ENCODE measurements around the gene SYTL4.

Gene SYTL4

GRCh38 chrX:100687546-100687945 lies 44.4 kb downstream of the SYTL4 start:
- DNase-seq, result no peak

- DNase-seq, result no peak
These were observed 44.8 kb downstream of the SYTL4 start for GRCh38 chrX:100687128-100687527.

GRCh38 chrX:100685997-100686305 lies 46.0 kb downstream of the SYTL4 start:
- DNase-seq, result no peak

GRCh38 chrX:100685284-100685996 lies 46.5 kb downstream of the SYTL4 start:
- peak; percentile 89 for DNase-seq

- no peak for DNase-seq
These were observed 49.0 kb downstream of the SYTL4 start for GRCh38 chrX:100682939-100683338.

GRCh38 chrX:100681599-100681998 lies 50.3 kb downstream of the SYTL4 start:
- DNase-seq, result no peak

GRCh38 chrX:100680756-100681155 lies 51.2 kb downstream of the SYTL4 start:
- DNase-seq, result no peak

- no peak for DNase-seq
These were observed 54.2 kb downstream of the SYTL4 start for GRCh38 chrX:100677611-100678181.

GRCh38 chrX:100674705-100675104 lies 57.2 kb downstream of the SYTL4 start:
- DNase-seq, result no peak

- DNase-seq, result no peak
These were observed 58.4 kb downstream of the SYTL4 start for GRCh38 chrX:100673397-100673953.

GRCh38 chrX:100672966-100673365 lies 59.0 kb downstream of the SYTL4 start:
- DNase-seq, result no peak

- DNase-seq, result no peak
These were observed 68.3 kb downstream of the SYTL4 start for GRCh38 chrX:100663642-100664041.

- no peak for DNase-seq
These were observed 69.1 kb downstream of the SYTL4 start for GRCh38 chrX:100662796-100663195.

- no peak for DNase-seq
These were observed 69.8 kb downstream of the SYTL4 start for GRCh38 chrX:100662170-100662569.

- DNase-seq, result peak; percentile 31
These were observed 72.3 kb downstream of the SYTL4 start for GRCh38 chrX:100659431-100660137.

- peak; percentile 31 for DNase-seq
These were observed 73.0 kb downstream of the SYTL4 start for GRCh38 chrX:100658941-100659381.

- peak; percentile 48 for DNase-seq
These were observed 77.7 kb downstream of the SYTL4 start for GRCh38 chrX:100654261-100654660.

- no peak for DNase-seq
These were observed 79.7 kb downstream of the SYTL4 start for GRCh38 chrX:100652266-100652665.

- no peak for DNase-seq
These were observed 81.1 kb downstream of the SYTL4 start for GRCh38 chrX:100650841-100651240.

GRCh38 chrX:100649550-100650356 lies 82.2 kb downstream of the SYTL4 start:
- DNase-seq, result no peak

GRCh38 chrX:100648458-100649417 lies 83.2 kb downstream of the SYTL4 start:
- DNase-seq, result no peak

- DNase-seq, result no peak
These were observed 84.2 kb downstream of the SYTL4 start for GRCh38 chrX:100647739-100648138.
